HG03442 (cell line): ENCODE measurements around the gene CST5.
"Not testable (repeated sequence)": the region's sequence is repeated elsewhere in the genome, so short reads cannot be mapped to it uniquely, and the experiment has no call there.

ENCODE experiments used
- ATAC-seq: cut with Tn5 transposase; IDR thresholded peaks from one replicate; pipeline ENCODE4 v1.9.1; 2021; ENCODE audit warnings: mild to moderate bottlenecking, moderate library complexity; ENCODE audit not compliant: unreplicated experiment

The CST5 gene

DNA sequence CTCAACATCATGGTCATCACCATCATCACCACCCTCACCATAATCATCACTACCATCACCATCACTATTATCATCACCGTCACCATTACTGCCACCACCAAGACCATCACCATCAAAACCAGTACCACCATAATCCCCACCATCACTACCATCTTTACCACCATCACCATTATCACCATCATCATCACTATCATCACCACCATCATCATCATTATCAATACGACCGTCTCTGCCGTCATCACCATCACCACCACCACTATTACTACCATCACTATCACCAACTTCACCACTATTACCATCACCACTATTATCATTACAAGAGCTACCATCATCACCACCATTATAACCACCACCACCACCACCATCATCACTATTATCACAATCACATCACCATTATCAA lies 11.3 kb upstream of the CST5 start:
- not testable (repeated sequence) for ATAC-seq

DNA sequence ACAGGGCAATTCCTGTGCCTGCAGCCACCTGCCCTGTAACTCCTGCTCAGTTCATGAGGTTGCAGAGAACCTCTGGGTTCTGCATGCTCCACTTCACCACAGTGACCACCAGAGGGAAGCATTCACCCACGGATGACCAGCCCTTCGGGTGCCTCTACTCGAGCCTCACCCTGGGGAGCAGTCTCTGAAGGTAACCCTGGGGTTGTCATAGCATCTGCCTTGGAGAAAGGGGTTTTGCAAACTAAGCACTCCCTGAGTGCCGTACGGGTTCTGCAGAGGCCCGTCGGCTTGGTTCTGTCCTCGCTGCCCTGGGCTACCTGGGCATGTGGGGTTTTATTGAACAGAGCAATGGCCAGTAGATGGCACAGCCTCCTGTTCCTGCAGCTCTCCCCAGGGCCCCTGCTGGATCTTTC lies 10.2 kb upstream of the CST5 start:
- ATAC-seq: peak; percentile 95

DNA sequence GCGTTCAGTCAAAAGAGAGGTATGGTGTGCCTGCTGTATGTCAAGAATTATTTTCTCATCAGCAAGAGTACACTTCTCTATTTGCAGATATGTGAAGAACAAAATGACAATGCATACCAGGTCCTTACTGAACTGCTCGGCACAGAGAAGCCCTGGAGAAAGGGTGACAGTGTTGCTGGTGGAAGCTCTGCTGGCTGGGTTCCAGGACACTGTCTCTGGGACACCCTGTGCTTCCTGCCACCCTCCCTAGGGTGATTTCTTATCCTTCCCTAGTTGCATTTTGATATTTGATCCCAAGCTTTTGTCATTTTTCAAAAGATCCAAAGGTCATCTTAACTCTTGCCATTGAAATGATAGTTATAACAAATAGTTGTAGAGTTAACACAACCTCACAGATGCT lies 8.3 kb upstream of the CST5 start:
- ATAC-seq: no peak

DNA sequence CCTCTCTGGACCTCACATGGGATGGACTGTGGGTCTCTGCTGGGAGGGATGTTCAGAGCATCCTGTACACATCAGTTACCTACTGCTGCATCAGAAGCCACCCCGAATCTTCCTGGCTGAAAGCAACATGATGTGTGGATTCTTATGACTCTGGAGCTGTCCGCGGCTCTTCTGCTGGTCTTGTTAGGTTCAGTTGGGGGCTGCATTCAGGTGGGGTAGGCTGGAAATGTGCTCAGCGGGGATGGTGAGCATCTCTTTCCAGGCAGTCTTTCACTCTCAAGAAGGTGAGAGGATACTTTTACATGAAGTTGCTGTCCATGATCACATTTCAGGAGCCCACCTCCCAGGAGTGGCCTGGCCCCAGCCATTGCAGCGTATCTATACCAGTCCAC lies 5.2 kb upstream of the CST5 start:
- no peak for ATAC-seq

DNA sequence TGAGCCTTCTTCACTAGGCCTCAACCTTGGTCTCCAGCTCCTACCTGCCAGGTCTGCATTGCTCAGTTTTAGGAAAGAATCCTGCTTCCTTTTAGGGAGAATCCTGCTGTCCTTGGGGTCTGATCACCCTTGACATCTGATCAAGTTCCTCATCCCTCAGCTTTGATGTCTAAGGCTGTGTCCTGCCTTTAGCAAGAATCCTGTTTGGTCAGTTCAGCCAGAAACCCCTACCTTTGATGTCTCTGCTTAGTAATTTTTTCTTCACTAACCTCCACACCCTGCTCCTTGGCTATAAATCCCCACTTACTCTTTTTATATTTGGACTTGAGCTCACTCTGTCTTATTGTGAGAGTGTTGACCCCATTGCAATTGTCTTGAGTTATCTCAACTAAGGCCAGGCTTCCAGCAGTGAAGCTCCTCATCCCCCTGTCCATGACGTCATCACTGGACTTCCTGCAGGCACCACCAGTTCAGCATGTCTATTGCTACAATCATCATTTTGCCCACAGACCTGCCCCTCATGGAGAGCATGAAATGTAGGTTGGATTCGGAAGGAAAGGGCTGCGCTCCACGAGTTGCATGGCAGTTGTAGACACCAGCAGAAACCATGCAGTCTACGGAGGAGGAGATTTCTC lies 4.7 kb upstream of the CST5 start:
- no peak for ATAC-seq

DNA sequence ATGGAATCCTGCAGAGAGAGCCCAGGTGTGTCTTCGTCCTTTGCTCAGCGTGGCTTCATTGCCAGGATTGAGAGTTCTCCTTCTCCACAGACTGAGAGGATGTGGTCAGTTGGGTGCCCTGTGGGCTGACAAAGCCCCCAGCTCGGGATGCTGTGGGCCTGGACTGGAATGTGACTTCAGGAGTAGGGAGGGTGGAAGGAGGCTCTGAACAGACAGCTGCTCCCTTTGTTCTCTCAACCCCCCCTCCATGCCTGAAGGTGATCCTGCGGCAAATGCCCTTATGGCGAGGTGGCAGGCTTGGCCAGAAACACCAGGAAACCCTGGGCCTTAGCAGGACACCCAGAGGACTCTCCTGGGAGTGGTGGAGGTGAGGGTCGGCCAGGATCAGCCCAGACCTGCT lies 1.8 kb upstream of the CST5 start:
- no peak for ATAC-seq

DNA sequence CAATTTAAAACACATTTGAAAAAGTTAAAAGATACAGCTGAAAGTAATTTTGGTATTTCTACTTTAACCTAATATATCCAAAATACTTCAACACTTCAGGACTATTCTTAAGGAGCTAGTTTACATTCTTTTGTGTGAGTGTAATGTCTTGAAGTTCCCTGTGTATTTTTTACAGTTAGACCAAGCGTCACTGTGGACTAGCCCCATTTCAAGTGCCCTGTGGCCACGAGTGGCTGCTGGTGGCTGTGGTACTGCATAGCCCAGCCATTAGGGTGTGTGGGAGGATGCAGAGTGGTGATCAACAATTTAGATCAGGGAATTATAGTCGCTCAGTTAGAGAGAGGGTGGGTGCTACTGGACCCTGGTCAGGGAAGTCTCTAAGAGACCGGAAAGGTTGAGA lies 869 bp upstream of the CST5 start:
- ATAC-seq: no peak

DNA sequence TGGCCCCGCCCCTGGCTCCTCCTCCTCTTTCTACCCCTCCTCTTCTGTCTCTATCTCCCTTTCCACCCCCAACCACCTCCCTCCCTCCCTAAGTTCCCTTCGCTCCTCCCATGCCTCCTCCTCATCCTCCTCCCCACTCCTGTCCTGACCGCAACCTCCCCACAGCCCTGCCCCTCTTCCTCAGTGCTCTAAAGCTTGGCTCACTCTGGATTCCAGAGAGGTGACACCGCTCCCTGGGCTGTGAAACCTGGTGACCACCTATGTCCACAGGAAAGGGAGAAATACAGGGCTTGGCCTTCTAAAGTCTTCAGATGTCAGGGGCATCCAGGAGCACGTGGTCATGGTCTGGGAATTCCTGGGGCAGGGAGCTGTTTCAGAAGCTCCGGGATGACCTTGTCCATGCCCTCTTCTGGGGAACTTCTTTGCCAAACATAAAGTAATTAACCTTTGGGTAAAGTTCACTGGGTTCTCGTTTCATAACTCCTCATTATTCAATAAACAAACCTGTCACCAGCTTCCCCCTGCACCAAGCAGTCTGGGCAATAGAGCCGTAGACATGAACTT lies 345 bp upstream of the CST5 start:
- ATAC-seq: no peak

DNA sequence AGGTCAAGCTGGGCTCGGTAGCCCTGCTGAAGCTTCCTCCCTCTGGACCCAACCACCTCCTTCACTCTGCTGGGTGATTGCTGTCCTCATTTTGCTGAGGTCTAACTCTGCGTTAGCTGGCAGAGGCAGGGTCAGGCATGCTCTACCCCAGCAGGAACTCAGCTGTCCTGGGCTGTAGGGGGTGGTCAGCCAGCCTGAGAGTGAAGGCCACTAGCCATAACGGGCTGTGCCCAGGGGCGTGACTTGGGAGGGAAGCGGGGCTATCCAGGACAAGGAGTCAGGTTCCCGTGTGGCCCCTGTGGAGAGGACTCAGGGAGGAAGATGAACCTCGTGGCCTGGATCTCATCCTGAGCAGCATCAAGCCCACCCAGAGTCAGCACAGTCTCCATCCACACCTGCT lies 761 bp downstream of the CST5 start:
- ATAC-seq: no peak

DNA sequence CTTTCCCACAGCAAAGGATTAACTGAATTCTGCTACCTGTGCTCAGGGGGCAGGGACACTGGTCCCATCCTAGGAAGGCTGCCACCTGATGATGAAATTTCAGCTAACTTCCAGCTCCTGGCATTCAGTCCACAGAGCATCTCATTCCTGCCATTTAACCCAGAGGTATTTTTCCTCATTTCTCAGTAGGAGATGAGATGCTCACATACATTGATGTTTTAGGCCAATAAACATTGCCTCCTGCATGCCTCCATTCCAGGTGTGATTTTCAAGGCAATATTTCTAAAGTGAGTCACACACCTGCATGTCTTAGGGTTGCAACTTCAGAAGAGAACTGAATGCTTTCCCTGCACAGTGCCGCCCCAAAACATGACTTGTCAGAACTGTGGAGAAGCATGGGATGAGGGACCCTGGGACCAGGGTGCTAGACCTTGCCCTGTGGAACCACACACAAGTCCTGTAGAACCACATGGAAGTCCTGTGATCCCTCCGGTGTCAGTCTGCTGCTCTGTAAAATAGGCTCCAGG lies 1.5 kb downstream of the CST5 start:
- ATAC-seq: not testable (repeated sequence)

DNA sequence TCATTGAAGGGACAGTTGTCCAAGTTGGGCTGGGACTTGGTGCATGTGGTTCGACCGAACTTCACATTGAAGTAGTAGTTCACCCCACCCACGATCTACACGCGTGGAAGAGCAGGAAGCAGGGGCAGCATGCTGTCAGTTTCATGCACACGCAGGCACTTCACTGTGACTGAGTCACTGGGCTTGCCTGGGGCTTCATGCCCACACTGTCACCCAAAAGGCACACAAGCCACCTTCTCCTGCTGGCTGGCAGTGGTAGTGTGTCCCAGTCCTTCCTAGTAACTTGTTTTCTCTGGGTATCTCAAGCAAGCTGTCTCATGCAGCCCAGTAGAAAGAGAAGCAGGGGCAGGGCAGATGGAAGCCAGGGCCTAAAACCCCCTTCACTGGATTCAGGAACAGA lies 2.0 kb downstream of the CST5 start:
- no peak for ATAC-seq

DNA sequence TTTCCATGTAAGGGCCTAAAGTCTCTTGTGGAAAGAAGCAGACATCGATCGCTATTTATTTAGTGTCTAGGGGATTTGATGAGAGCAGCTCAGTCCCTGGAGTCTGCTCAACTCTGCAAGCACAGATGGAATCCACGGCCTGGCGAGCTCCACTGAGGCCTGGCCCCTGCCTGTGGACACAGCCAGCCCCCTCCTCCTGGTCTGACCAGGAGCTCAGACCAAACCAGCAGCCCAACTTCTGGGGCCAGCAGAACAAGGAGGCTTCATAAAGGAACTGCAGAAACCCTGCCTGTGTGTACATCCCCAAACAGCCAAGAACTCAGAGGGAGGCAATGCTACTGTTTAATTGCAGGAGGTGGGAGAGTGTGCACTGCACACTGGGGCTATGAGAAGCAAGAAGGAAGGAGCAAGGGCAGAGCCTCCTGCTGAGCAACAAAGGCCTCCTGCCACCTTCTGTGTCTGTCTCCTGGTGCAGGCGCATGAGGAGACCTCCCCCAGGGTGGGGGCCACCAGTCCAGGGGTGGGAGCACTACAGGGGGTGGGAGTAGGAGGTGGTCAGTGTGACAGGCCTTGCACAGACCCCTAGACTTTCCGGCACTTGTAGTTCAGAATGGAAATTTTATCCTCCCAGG lies 3.8 kb downstream of the CST5 start:
- no peak for ATAC-seq

DNA sequence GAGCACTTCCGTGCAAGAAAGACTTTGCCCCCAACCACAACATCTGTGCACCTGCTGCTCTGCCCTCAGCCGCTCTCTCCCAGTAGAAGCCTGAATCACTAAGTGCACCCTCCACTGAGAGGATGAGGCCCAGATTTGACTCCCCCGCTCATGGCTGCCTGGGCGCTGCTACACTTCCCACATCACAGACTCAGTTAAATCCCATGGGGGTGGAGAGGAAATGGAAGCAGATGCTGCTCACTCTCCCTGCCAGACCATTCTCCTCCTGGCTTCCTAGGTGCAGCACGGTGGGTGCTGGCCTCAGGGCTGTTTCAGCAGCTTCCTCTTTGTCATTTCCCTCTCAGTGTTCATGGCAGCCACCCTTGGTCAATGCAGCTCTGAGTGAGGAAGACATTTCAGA lies 4.8 kb downstream of the CST5 start:
- no peak for ATAC-seq

DNA sequence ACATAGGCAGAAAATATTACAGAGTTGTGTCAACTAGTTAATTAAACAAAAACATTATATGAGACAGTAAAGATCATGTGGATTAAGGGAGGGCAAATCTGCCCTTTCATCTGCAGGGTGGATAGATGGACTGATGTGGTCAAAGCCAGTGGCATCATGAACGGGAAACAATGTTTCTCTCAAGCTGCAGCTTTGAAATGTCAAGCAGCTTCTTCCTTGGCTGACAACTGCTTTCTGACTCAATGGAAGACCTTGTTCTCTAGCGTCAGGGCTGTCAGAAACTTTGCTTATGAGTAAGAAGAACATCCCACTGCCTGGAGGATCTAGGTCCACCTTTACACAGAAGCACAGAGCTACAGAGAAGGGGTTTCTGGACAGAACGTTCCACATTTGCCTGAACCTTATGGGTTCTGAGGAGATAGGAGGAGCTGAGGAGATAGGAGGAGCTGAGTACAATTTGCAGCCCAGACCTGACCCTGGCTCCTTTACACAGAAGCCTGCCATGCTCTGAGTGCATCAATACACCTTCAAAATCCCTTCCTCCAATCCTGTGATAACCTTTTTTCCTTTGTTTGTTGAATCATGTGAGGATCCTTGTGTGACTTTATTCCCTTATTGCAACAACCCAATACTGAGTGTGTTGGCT lies 6.1 kb downstream of the CST5 start:
- no peak for ATAC-seq

DNA sequence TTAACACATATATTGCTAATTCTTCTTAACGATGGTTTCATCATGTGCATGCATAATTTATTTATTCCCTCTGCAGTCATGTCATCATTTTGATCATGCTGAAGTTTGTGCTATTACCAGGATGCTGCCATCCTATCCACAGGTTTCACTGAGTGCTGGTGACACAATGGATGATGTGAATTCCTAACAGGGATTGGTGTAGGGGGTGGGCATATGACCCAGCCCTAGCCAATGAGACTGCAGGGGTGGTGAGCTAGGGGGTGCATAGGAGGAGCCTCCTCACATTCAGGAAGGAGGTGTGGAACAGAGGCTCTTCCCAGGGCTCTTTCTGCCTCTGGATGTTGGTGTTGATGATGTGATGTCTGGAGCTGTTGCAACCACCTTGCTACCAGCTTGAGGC lies 7.5 kb downstream of the CST5 start:
- ATAC-seq: no peak

DNA sequence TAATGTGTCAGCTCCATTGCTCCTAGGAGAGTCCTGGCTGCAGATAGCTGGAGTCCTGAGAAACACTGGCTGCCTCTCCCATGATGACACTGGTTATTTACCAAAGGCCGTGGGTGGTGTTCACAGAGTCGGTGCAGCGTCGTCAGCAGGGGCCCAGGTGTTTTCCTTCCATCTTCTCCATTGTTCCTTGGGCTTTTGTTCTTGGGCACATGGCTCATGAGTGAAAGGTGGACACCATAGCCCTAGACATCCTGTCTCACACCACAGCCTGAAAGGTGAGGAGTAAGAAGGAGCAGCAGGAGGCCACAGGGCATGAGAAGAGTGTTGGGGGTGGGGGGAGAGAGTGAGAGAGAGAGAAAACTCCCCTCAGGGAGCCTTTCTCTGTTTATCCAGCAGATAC lies 9.1 kb downstream of the CST5 start:
- no peak for ATAC-seq

DNA sequence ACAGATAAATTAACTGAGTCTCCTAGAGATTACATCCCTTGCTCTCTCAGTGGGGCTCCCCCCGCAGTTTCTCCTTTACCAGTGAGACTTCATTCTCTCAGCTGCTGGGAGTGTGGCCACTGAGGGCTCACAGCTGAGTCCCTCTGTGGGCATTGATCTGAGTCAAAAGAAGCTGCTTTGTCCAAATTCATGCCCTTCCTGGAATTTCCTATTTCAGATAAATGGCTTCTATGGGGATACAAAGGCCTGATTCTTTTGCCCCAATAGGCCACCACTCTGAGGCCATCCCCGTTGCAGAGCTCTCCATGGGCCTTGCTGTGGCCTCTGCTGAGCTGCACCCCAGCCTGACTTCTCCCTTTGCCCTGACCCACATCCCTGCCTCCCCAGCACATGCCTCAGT lies 10.0 kb downstream of the CST5 start:
- no peak for ATAC-seq

DNA sequence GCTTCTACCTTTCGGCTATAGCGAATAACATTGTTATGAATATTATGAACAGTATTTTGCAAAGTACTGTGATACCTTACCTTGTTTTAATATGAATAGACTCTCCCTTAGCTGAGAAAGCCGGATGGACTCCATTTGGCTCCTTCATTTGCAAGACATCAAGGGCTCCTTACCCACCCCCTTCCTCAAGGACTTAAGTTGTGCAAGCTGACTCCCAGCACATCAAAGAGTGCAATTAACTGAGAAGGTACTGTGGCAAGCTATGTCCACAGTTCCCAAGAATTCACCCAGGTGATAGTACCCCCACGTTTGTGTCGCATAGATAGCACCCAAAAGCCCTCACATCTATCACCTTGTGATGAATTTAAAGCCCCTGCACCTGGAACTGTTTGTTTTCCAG lies 11.2 kb downstream of the CST5 start:
- ATAC-seq: no peak

DNA sequence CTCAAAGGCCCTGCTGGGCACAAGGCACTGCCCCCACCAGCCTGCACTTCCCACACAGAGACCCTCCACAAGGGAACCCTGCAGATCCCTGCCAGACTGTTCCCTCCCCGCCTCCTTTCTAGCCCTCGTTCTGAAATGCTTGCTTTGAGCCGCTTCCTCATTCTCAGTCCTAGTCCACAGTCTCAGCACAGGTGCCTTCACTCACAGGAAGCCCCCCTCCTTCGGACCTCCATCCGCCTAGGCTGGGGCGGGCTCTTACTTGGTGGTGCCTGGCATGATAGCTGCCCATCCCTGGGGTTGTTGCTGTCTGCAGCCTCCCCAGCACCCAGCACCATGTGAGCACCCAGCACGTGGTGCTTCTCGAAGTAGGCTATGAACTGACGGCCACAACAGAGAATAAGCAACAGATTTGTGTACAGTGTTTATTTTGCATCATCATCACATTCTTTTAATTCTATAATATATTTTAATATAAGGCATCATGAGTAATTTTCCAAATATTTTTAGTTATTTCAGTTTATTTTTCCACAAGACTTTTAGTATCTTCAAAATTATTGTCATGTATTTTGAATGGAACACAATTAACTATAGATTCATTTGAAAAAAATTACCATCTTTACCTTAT lies 12.3 kb downstream of the CST5 start:
- ATAC-seq: no peak

DNA sequence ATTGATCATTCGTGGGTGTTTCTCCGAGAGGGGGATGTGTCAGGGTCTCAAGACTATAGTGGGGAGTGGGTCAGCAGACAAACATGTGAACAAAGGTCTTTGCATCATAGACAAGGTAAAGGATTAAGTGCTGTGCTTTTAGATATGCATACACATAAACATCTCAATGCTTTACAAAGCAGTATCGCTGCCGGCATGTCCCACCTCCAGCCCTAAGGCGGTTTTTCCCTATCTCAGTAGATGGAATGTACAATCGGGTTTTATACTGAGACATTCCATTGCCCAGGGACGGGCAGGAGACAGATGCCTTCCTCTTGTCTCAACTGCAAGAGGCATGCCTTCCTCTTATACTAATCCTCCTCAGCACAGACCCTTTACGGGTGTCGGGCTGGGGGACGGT lies 18.8 kb downstream of the CST5 start:
- not testable (repeated sequence) for ATAC-seq

DNA sequence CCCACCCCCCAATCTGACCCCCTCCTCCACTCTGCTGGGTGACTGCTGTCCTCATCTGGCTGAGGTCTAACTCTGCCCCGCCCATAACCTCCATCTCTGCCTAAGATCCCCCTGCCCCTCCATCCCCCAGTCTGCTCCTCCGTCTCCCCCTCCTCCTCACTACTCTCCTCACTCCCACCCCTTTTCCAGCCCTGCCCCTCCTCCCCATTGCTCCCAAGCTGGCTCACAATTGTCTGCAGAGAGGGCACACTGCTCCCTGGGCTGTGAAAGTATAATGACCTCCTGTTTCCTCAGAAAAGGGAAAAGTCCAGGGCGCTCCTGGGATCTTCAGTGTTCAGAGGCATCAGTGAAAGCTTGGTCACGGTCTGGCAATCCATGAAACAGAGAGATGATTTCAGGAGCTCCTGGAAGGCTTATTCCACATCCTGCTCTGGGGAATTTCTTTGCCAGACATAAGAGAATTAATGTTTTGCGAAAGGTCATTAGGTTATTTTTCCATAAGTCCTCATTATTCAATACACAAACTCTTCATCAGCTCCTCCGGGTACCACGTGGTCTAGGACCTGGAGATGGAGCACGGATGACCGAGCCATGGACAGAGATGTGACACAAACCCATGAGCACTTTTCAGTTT lies 21.5 kb downstream of the CST5 start:
- no peak for ATAC-seq
